ENCODE measurements around the gene PKD2L1. TPM values are rescaled to one million over a fixed set of nuclear protein-coding genes. Genes with fewer than 3 reads are reported as not detected.

Gene PKD2L1
- total and polyA plus RNA-seq, 2 of the 8 experiments (the other 6 are each of a cell fraction or from before 2014, with no cell fraction given), result 0.20 to 0.33 TPM

DNA sequence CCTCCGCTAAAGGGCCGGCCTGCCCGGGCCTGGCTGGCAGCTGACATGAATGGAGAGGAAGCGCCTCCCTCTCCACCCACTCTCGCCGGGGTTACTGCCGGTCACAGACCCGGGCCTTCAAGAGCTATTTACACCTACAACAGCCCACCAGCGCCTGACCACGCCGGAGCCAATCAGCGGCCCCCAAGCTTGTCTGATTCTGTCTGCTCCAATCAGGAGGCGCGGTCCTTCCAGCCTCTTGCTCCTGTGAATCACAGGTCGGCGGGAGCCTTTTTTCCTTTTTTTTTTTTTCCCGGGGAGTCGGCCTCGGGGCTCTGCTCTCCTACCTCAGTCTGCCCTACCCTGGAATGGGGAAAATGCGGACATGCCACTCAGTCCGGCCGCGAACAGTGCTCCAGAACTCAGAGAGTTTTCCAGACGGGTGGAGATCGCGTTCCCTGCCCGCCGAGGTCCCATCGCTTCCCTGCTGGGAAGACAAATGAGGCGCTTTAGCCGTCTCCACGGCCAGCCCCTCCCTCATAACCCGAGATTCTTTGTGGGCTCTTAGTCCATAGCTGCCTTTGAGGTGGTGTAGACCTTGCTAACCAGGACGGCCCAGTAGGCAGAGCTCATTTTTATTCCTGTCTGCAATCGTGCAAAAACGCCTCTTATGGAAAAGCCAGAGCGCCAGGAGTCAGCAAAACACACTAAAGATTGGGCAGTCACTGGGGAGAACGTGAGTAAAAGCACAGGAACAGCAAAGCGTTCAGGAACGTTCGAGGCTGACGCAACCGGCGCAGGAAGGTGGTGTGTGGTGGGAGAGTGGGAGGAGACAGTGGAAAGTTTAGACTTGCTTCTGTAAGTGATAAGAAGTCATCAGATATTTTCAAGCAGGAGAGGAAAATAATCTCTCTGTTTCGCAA lies 43.5 kb upstream of the PKD2L1 start (continued):
- TF ChIP-seq RAD21 (IDR thresholded peaks at IDR 0.05 in 1 of 2, conservative IDR thresholded peaks at IDR 0.05 in 1 of 2; ENCODE audit: low read depth in 2 of 2, low read length in 2 of 2) (no peak), NANOG (IDR thresholded peaks at IDR 0.05; ENCODE audit: insufficient read depth, low read depth, low read length, poor library complexity, severe bottlenecking) (peak; percentile 61), PHF8 (conservative IDR thresholded peaks at IDR 0.05; ENCODE audit: low read depth, low read length) (peak; percentile 59), POLR2AphosphoS5 (IDR thresholded peaks at IDR 0.05; ENCODE audit: low read depth, low read length) (no peak; the same call in none of the 2 replicates), SP2 (IDR thresholded peaks at IDR 0.05; ENCODE audit: low read length) (no peak; the same call in 1 of the 2 replicates), CHD1 (IDR thresholded peaks at IDR 0.05; ENCODE audit: low read depth, low read length) (no peak), CTBP2 (IDR thresholded peaks at IDR 0.05; ENCODE audit: borderline replicate concordance, insufficient read depth, insufficient read length, low read length) (no peak), TAF7 (optimal IDR thresholded peaks at IDR 0.05; ENCODE audit: borderline replicate concordance, low read depth, low read length) (peak; percentile 55), KDM1A (IDR thresholded peaks at IDR 0.05; ENCODE audit: borderline replicate concordance, low read length) (peak; percentile 87), MAFK (IDR thresholded peaks at IDR 0.05; ENCODE audit: low read depth, low read length) (no peak), SUZ12 (IDR thresholded peaks at IDR 0.05; ENCODE audit: low read length) (no peak), RXRA (IDR thresholded peaks at IDR 0.05; ENCODE audit: insufficient read depth, low read depth, low read length) (peak; percentile 92), TEAD4 (IDR thresholded peaks at IDR 0.05; ENCODE audit: low read depth, low read length) (peak; percentile 56), YY1 (IDR thresholded peaks at IDR 0.05; ENCODE audit: low read depth, low read length) (no peak; the same call in 1 of the 2 replicates), BACH1 (IDR thresholded peaks at IDR 0.05; ENCODE audit: low read length) (no peak), NRF1 (IDR thresholded peaks at IDR 0.05; ENCODE audit: low read depth, low read length) (no peak), EZH2 (IDR thresholded peaks at IDR 0.05; ENCODE audit: low read depth, low read length, severe bottlenecking) (no peak), KDM5A (IDR thresholded peaks at IDR 0.05; ENCODE audit: low read length) (no peak), JUND (IDR thresholded peaks at IDR 0.05; ENCODE audit: low read length) (no peak), POU5F1 (IDR thresholded peaks at IDR 0.05; ENCODE audit: low read depth, low read length) (no peak), RNF2 (IDR thresholded peaks at IDR 0.05; ENCODE audit: borderline replicate concordance, low read depth, low read length, missing control alignments, poor library complexity, severe bottlenecking) (no peak), SIRT6 (IDR thresholded peaks at IDR 0.05; ENCODE audit: low read length) (no peak)
- TF ChIP-seq, protein P1, sequence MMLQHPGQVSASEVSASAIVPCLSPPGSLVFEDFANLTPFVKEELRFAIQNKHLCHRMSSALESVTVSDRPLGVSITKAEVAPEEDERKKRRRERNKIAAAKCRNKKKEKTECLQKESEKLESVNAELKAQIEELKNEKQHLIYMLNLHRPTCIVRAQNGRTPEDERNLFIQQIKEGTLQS (IDR thresholded peaks at IDR 0.05; ENCODE audit: insufficient read depth, low read depth, low read length), result 0 out of 2 replicates have a peak, but pooled peaks have one; percentile 23

Measured in H1 (cell line).